Body of pancreas (tissue), 4 donors: Measurements from ENCODE around the gene ALDH3B2. TPM values are rescaled to one million over a fixed set of nuclear protein-coding genes. Genes with fewer than 3 reads are reported as not detected.

Experiments used
- ATAC-seq: fragments of 150-250 bp; one replicate; pipeline ENCODE4 v1.9.1; 2016
- DNase-seq, 4 donors: peaks; one replicate each; pipeline ENCODE4 v3.0.0-alpha.2; 2019
- H3K27ac ChIP-seq, 4 donors: fragments of 200-600 bp; sonication (generic); 1 replicate in 3 of 4; 2 replicates in 1 of 4; pipeline versions ENCODE4 v1.5.1 to v1.6.1; 2016 to 2019; ENCODE audit warnings: mild to moderate bottlenecking in 1 of 4, mixed read lengths in 1 of 4, moderate library complexity in 1 of 4
- H3K27me3 ChIP-seq, 2 donors: fragments of 200-600 bp; sonication (generic); one replicate each; pipeline ENCODE4 v1.6.0; 2016; ENCODE audit warnings: mild to moderate bottlenecking in 1 of 2
- H3K36me3 ChIP-seq, 2 donors: fragments of 200-600 bp; sonication (generic); replicated peaks in 1 of 2; 2 replicates each; pipeline ENCODE4 v1.5.1; 2016; ENCODE audit warnings: low read depth in 2 of 2; ENCODE audit not compliant: insufficient read depth in 1 of 2
- H3K4me1 ChIP-seq: fragments of 200-600 bp; sonication (generic); one replicate; pipeline ENCODE4 v1.6.0; 2016
- H3K4me3 ChIP-seq, 2 donors: fragments of 200-600 bp; sonication (generic); 1 replicate in 1 of 2; 2 replicates in 1 of 2; pipeline ENCODE4 v1.5.1; 2016 to 2019
- H3K9me3 ChIP-seq, 3 donors: fragments of 200-600 bp; sonication (generic); 1 replicate in 2 of 3; 2 replicates in 1 of 3; pipeline ENCODE4 v1.5.1; 2016
- CTCF ChIP-seq, 7 experiments: fragments of 450-650 bp in 4 of 7; fragments of 200-600 bp in 3 of 7; sonication (generic) in 3 of 7; IDR thresholded peaks; one replicate each; pipeline ENCODE4 v1.5.1; 2016 to 2019; ENCODE audit warnings: antibody characterized with exemption in 7 of 7
- POLR2A ChIP-seq, 3 donors: fragments of 450-650 bp; IDR thresholded peaks; one replicate each; pipeline ENCODE4 v1.6.1; 2016; ENCODE audit warnings: antibody characterized with exemption in 3 of 3, mild to moderate bottlenecking in 2 of 3
- WGBS, 2 donors: methylation state at CpG; one replicate each; pipeline ENCODE4 v1.1.5; 2017; 5-methylcytosine and 5-hydroxymethylcytosine counted together
- intact Hi-C: fragments of 100-400 bp; cut with DNase I; formaldehyde crosslinking; loops from one replicate; pipeline ENCODE4 v1.15.1; 2023
- total RNA-seq, 2 donors: library from RNA; depleted of rRNA; stranded (reverse); fragments of >200 nt; gene quantifications; one replicate each; pipeline ENCODE4 v1.1.0, GENCODE V29; 2016

Gene ALDH3B2
- total RNA-seq, 2 donors from 2014 or later: not detected

- peaks cover 0 to 3% (median 0%) of the 10 kb centered on the region in 3 donors for H3K9me3 ChIP-seq
- intact Hi-C loops: no loop called here
- ATAC-seq (no peak), DNase-seq (no peak)
- peaks cover 44% of the 10 kb centered on the region for H3K4me1 ChIP-seq
- no peak overlapping the region for H3K4me3 ChIP-seq
- no peaks in the 10 kb centered on the region for H3K36me3 ChIP-seq
- WGBS, 2 donors: 43% methylated on average over 13 of the region's 13 CpGs
- TF ChIP-seq POLR2A (IDR thresholded peaks at IDR 0.05): no peak
- TF ChIP-seq CTCF (IDR thresholded peaks at IDR 0.05): no peak
- H3K27me3 ChIP-seq: no peaks in the 10 kb centered on the region
- H3K27ac ChIP-seq: no peak overlapping the region
Observed at GRCh38 chr11:67651976-67652781, 22.2 kb downstream of the ALDH3B2 start.

GRCh38 chr11:67649634-67650510 is 24.6 kb downstream of the ALDH3B2 start:
- Histone ChIP-seq H3K9me3 (no peaks in the 10 kb centered on the region), H3K27me3 (no peaks in the 10 kb centered on the region), H3K4me3 (peak overlapping the region; percentile 14 to 48), H3K27ac (peak overlapping the region; percentile 83 to 94 (median 86)), H3K4me1 (peaks cover 67% of the 10 kb centered on the region), H3K36me3 (no peaks in the 10 kb centered on the region)
- TF ChIP-seq POLR2A (IDR thresholded peaks at IDR 0.05) (peak; percentile 11 to 80 (median 60)), CTCF (IDR thresholded peaks at IDR 0.05) (peak in 1 of 7 experiments; percentile 25)
- peak; percentile 16 for ATAC-seq
- DNase-seq: peak in 2 of 4 donors; percentile 40 to 49
- 63 to 83% methylated on average over 18 to 22 of the region's 22 CpGs for WGBS, 2 donors
- intact Hi-C loops: no loop called here

- no peak for TF ChIP-seq POLR2A (IDR thresholded peaks at IDR 0.05)
- TF ChIP-seq CTCF (IDR thresholded peaks at IDR 0.05): no peak
- Histone ChIP-seq H3K4me1 (peaks cover 70% of the 10 kb centered on the region), H3K27me3 (no peaks in the 10 kb centered on the region), H3K4me3 (no peak overlapping the region), H3K9me3 (no peaks in the 10 kb centered on the region), H3K36me3 (no peaks in the 10 kb centered on the region), H3K27ac (peak overlapping the region in 3 of 4 donors; percentile 49 to 82 (median 71))
- ATAC-seq (no peak), DNase-seq (peak in 1 of 4 donors; percentile 21)
- intact Hi-C loops: no loop called here
- WGBS, 2 donors: 66 to 79% methylated on average over 7 to 12 of the region's 12 CpGs
Observed at GRCh38 chr11:67648796-67649613, 25.4 kb downstream of the ALDH3B2 start.

- TF ChIP-seq CTCF (IDR thresholded peaks at IDR 0.05) (peak; percentile 13 to 93 (median 79)), POLR2A (IDR thresholded peaks at IDR 0.05) (no peak)
- intact Hi-C loops: no loop called here
- DNase-seq: peak; percentile 72 to 81 (median 76)
- H3K36me3 ChIP-seq: no peaks in the 10 kb centered on the region
- peak; percentile 55 for ATAC-seq
- peak overlapping the region in 3 of 4 donors; percentile 49 to 82 (median 71) for H3K27ac ChIP-seq
- peaks cover 70% of the 10 kb centered on the region for H3K4me1 ChIP-seq
- no peaks in the 10 kb centered on the region for H3K9me3 ChIP-seq
- no peaks in the 10 kb centered on the region for H3K27me3 ChIP-seq
- no peak overlapping the region for H3K4me3 ChIP-seq
- WGBS, 2 donors: 32 to 45% methylated on average over 4 to 12 of the region's 12 CpGs
Observed at GRCh38 chr11:67648140-67648795, 26.2 kb downstream of the ALDH3B2 start.
